ENCODE data around the gene CAMKK2.
"Not testable (repeated sequence)": the region's sequence is repeated elsewhere in the genome, so short reads cannot be mapped to it uniquely, and the experiment has no call there.

CAMKK2 gene

DNA sequence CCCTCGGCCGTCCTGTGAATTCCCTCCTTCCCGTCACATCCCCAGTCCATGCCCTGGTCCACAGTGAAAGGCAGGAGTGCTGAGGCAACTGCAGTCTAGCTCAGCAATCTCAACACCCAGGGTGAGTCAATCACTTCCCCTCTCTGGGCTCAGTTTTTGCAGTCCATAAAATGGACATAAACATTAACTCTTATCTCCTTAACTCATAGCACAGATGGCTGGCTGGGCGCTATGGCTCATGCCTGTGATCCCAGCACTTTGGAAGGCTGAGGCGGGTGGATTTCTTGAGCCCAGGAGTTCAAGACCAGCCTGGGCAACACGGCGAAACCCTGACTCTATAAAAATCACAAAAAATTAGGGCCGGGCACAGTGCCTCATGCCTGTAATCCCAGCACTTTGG lies 32.4 kb downstream of the CAMKK2 start:
- TF ChIP-seq, protein P1, sequence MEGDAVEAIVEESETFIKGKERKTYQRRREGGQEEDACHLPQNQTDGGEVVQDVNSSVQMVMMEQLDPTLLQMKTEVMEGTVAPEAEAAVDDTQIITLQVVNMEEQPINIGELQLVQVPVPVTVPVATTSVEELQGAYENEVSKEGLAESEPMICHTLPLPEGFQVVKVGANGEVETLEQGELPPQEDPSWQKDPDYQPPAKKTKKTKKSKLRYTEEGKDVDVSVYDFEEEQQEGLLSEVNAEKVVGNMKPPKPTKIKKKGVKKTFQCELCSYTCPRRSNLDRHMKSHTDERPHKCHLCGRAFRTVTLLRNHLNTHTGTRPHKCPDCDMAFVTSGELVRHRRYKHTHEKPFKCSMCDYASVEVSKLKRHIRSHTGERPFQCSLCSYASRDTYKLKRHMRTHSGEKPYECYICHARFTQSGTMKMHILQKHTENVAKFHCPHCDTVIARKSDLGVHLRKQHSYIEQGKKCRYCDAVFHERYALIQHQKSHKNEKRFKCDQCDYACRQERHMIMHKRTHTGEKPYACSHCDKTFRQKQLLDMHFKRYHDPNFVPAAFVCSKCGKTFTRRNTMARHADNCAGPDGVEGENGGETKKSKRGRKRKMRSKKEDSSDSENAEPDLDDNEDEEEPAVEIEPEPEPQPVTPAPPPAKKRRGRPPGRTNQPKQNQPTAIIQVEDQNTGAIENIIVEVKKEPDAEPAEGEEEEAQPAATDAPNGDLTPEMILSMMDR (IDR thresholded peaks at IDR 0.05; ENCODE audit: insufficient read depth, low read depth, low read length, missing control alignments), result no peak

DNA sequence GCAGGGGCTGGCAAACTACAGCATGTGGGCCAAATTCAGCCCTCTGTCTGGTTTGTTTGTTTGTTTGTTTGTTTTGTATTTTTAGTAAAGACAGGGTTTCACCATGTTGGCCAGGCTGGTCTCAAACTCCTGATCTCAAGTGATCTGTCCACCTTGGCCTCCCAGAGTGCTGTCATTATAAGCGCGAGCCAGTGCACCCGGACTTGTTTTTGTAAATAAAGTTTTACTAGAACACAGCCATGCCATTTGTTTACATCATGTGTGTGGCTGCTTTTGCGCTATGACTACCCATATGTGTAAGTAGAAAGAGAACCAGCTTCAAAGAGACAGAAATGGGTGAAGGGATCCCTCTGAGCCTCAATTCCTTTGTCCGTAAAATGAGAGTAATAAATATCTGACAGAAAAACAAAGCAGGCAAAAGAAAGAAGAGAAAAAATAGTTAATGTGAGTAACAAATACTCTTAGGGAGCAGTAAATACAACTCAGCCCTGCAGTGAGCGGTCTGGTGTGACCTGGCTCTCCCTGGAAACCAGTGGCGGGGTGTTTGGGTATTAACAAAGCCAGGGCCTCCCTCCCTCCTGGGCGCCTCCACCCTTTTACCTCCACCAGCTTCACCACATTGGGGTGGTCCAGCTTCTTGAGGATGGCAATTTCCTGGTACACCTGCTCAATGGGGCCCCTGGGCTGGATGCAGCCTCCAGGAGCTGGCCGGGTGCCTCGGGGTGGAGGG lies 33.1 kb downstream of the CAMKK2 start:
- TF ChIP-seq, protein P1 (IDR thresholded peaks at IDR 0.05; ENCODE audit: insufficient read depth, low read depth, low read length, missing control alignments), result no peak
- DNase-seq (ENCODE audit: low read depth), result no peak
- no peak overlapping the region for H3K4me3 ChIP-seq (ENCODE audit: low read depth, low read length)

More for the DNA sequence above, 32.4 kb downstream of the CAMKK2 start:
- H3K4me3 ChIP-seq (ENCODE audit: low read depth, low read length), result no peak overlapping the region
- no peak for DNase-seq (ENCODE audit: low read depth)

DNA sequence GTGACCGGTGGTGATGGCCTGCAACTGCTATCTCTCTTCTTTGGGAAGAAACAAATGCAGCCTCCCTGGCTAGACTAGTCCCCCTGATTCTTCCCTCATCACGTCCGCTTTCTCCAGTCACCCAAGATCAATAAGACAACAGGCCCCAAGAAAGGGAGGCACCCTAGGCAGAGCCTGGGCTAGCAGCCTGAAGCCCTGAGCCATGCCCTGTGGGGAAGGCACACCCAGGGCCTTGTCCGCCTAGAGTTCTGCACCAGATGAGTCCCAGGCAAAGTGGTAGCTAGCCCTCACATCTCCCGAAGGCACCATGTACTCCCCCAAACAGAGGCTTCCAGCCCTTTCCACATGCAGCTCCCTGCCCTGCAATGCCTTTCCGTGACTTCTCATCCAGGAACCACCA lies 35.1 kb downstream of the CAMKK2 start:
- TF ChIP-seq, protein P1 (IDR thresholded peaks at IDR 0.05; ENCODE audit: insufficient read depth, low read depth, low read length, missing control alignments), result no peak
- no peak for DNase-seq (ENCODE audit: low read depth)
- H3K4me3 ChIP-seq (ENCODE audit: low read depth, low read length), result no peak overlapping the region

DNA sequence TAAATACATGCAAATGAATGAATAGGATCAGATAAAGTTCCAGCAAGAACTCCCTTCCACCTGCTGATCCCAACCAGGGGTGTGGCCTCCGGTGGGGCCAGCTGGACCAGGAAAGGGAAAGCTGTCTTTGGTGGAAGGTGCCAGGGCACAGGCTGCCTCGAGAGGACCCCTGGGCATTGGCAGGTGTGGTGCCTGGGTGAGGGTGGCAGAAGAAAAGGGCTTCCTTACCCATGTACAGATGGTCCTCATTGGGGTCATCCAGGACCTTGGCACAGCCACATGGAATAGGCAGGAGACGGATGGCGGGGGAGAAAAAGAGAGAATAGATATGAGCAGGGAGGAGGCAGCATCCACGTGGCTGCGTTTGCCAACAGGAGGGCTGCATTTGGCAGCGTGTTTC lies 36.4 kb downstream of the CAMKK2 start:
- TF ChIP-seq, protein P1 (IDR thresholded peaks at IDR 0.05; ENCODE audit: insufficient read depth, low read depth, low read length, missing control alignments), result no peak
- H3K4me3 ChIP-seq (ENCODE audit: low read depth, low read length), result no peak overlapping the region
- no peak for DNase-seq (ENCODE audit: low read depth)

DNA sequence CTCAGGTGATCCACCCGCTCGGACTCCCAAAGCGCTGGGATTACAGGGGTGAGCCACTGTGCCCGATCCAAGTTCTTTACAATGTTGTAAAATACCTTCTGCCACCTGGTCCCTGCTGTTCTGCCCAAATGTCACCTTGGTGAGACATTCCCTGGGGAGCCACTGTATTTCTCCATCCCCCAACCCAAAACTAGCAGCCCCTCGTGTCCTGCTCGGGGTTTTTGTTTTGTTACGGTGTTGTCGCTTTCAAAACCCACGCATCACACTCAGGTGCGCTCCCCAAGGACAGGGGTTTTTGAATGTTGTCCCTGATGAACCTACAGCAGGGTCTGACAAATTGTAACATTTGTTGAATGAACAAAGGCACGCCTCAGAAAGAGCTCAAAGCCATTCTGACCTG lies 37.4 kb downstream of the CAMKK2 start:
- TF ChIP-seq, protein P1 (IDR thresholded peaks at IDR 0.05; ENCODE audit: insufficient read depth, low read depth, low read length, missing control alignments), result no peak
- DNase-seq (ENCODE audit: low read depth), result no peak
- no peak overlapping the region for H3K4me3 ChIP-seq (ENCODE audit: low read depth, low read length)

DNA sequence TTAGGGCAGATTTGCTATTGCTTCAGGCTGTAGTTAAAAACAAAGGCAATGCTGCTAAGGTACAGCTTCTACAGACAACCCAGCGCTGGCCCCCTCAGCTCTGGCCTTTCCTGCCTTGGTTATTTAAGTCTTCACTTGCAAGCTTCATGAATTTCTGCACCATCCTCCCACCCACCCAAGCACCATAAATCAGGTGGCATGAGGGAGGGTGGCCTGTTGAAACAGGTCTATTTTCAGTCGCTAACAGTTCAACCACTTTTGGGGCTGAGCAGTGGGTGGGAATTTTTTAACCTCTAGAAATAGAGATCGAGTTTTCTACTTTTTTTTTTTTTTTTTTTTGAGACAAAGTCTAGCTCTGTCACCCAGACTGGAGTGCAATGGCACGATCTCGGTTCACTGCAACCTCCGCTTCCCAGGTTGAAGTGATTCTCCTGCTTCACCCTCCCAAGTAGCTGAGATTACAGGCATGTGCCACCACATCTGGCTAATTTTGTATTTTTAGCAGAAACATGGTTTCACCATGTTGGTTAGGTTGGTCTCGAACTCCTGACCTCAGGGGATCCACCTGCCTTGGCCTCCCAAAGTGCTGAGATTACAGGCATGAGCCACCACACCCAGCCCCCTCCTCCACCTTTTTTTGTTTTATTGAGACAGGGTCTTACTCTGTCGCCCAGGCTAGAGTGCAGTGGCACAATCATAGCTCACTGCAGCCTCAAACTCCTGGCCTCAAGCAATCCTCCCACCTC lies 38.6 kb downstream of the CAMKK2 start:
- peak; percentile 72 for DNase-seq (ENCODE audit: low read depth)

DNA sequence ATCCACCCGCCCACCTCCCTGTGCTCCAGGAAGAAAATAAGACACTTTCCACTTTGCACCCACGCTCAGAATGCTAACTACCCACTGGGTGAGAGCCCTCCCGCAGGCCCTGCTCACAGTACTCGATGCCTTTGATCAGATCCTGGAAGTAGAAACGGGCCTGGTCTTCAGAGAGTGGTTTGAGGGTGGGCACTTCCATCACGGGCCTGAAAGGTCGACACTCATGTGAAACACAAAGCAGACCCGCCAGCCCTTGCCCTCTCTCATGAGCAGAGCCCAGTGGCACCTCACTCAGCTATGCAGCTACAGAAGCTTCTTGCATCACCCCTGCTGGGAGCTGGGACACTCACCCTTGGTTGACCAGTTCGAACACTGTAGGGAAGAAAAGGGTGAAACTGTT lies 41.1 kb downstream of the CAMKK2 start:
- TF ChIP-seq, protein P1 (IDR thresholded peaks at IDR 0.05; ENCODE audit: insufficient read depth, low read depth, low read length, missing control alignments), result no peak
- DNase-seq (ENCODE audit: low read depth), result no peak

More for the DNA sequence above, 38.6 kb downstream of the CAMKK2 start:
- H3K4me3 ChIP-seq (ENCODE audit: low read depth, low read length), result not testable (repeated sequence)

More for the DNA sequence above, 41.1 kb downstream of the CAMKK2 start:
- H3K4me3 ChIP-seq (ENCODE audit: low read depth, low read length), result no peak overlapping the region
